Measurements from ENCODE around the gene KLKB1.
"Not testable (repeated sequence)": the region's sequence is repeated elsewhere in the genome, so short reads cannot be mapped to it uniquely, and the experiment has no call there.

Gene KLKB1

DNA sequence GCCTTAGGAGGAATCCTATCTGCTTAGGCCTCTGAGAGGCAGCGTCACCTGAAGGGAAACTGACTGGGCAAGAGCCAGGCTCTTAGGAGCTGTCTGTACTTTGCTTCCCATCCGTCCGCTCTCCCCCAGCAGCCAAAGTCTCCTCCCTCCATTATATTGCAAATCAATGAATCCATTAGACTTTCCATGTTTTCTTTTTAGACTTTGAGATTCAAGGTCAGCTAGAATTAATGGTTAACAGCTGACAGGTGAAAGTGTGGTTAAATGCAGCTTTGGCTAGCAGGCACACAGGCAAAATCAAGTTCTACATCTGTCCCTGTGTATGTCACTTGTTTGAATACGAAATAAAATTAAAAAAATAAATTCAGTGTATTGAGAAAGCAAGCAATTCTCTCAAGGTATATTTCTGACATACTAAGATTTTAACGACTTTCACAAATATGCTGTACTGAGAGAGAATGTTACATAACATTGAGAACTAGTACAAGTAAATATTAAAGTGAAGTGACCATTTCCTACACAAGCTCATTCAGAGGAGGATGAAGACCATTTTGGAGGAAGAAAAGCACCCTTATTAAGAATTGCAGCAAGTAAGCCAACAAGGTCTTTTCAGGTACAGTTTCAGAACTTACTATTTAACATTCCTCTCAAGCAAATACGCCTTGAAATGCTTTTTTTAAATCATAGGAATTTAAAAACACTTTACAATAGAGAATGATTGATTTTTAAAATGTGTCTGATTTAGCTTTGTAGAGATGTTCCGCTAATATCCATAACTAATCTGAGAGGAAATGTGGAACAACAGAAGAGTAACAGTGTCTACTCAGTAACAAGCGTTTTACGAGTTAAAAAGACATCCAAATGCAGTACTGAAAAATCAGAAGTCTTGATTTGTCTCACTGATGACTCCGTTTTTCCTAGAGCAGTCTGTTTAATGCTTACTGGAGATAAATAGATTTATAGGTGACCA, 38.7 kb downstream of the KLKB1 start, which contains the start of gene F11:
Gene F11, plus strand, starts transcription at position 507 of the 970 bp plus-strand sequence. CDS start 948 bp downstream, outside the sequence.
- DNase-seq: no peak

GRCh38 chr4:186266729-186267456, 39.6 kb downstream of the KLKB1 start:
- no peak for DNase-seq

DNA sequence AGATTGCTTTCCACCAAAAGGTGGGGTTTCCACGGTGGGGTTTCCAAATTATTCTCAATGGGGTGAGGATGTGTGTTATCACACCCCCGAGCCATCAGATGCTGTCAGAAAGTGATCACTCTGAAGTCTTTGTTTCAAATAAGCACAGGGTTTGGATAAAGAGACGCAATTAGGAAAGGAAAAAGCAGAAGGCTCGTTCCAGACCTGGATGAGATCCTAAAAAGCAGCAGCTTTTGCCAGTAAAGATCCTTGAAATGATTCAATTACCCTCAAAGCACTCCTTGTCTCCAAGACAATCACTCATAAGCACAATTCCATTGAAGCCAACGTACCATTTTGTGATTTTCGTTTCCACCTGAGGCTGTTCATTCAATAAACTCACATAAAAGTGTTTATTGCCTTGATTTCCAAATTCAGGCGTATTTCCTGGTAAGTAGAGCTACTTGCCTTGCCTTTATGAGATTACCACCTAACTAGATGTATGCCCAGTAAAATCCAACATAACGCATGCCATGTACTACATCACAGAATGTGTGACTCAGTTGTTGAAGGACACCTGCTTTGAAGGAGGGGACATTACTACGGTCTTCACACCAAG, 43.9 kb downstream of the KLKB1 start:
- DNase-seq: no peak

- no peak for DNase-seq
Observed at GRCh38 chr4:186272699-186273391, 45.5 kb downstream of the KLKB1 start.

- not testable (repeated sequence) for DNase-seq
Observed at GRCh38 chr4:186273392-186273789, 46.1 kb downstream of the KLKB1 start.

GRCh38 chr4:186283311-186283710, 56.0 kb downstream of the KLKB1 start:
- DNase-seq: no peak

GRCh38 chr4:186285147-186285546, 57.8 kb downstream of the KLKB1 start:
- no peak for DNase-seq

GRCh38 chr4:186286581-186286980, 59.3 kb downstream of the KLKB1 start:
- no peak for DNase-seq

- no peak for DNase-seq
Observed at GRCh38 chr4:186291256-186291890, 64.1 kb downstream of the KLKB1 start.

DNA sequence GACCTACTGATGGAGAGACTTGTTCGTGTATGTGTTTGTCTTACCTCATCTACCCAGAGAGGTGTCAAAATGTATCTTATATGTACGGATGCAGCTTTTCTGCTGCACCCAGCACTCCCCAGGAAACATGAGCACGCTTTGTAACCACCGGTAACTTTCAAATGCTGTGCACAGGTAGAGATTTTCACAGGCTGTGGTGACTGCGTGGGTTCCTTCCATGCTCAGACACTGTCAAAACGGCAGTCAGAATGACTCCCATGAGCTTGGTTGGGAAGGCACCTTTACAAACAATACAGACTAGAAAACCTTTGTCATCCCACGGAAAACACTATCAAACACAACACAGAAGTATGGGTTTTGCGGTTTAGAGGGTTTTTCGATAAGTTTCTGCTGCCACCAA, 66.9 kb downstream of the KLKB1 start:
- DNase-seq: no peak

- DNase-seq: no peak
Observed at GRCh38 chr4:186296481-186296880, 69.2 kb downstream of the KLKB1 start.

GRCh38 chr4:186297013-186297645, 69.8 kb downstream of the KLKB1 start:
- DNase-seq: peak; percentile 3 to 50 (median 36)

- DNase-seq: no peak
Observed at GRCh38 chr4:186298031-186298647, 70.8 kb downstream of the KLKB1 start.

DNA sequence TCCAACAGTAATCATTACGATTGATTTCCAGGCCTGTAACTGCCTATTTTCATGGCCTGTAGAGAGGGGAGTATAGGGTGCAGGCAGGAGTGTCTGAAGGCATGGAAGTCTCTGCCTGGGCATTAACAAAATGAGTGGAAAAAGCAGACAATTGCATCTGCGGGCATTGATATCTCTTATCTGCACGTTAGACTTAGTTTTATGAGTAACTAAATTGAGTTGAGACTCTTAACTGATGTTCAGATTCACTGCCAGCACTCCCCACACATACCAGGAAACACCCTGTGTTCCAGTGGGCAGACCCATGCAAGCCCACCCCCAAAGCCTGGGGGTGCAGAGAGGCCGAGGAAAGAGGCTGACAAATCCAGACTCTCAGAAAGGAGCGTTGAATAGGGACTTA, 72.0 kb downstream of the KLKB1 start:
- DNase-seq: no peak

DNA sequence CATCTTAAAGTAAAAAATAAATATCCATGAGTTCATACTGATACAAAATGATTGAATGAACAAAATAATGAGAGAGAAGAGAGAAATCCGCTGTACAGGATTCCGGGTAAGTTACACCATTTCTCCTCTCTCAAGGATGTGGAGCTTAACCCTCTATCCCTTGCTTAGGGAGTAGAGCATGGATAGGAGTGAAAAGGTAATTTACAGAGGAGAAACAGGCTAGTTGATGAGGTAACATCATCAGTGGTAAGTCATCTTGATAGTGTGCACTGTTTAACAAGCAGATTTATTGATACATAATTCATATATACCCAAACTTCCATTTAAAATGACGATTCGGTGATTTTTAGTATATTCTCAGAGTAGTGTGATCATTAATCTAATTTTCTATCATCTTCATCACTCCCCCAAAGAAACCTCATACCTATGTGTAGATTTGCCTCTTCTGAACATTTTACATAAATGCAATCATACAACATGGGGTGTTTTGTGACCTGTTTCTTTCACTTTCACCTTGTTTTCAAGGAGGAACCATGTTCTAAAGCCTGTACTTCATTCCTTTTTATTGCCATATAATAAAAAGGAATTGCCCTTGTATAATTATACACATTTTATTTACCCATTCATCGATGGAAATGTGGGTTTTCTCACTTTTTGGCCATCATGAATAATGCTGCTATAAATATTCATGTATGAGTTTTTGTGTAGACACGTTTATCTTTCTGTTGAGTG, 73.5 kb downstream of the KLKB1 start:
- DNase-seq: no peak

GRCh38 chr4:186304216-186304615, 76.9 kb downstream of the KLKB1 start:
- no peak for DNase-seq

DNA sequence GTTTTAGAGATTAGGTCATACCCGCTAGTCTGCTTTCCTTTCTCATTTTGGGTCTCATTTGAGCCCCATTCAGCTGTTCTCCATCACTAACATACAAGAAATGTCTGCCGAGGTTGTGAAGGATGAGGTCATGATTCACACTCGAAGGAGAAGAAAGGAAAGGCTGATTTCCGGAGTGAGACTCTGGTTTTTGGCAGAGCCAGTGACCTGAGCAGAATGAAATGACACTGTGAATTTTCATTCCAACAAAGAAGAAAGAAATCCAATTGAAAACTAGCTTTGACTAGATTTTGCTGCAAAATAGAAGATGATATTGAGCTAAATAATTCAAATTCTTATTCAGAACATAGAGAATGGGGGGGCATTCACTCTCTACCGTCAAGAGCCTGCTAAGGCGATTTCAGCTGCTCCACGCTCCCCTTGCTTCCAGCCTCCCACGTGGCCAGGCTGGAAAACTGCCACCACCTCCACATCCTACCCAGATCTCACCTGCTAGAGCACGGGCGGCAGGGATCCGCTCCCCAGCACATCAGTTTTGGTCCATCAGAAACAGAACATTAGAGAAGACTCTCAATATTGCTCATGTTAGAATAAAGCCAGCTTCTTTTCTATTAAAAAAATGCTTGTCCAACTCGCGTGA, 77.7 kb downstream of the KLKB1 start:
- DNase-seq: no peak

DNA sequence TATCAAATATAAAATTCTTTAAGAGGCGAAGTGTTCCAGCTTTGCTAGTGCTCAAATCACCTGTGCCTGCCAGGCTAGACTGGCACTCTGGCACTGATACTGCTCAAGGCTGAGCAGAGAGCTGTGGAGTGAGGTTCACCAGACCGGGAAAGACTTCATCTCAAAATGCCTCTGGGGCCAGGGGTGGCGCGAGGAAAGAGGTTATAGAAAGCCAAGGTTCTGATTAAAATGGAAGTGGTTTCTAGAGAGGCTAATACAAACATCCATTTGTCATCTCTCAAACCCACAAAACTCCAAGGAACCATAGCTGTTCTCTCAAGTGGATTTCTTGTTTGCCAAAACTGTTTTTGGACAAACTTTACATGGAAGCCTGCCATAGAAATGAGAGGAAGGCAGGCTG, 80.2 kb downstream of the KLKB1 start:
- DNase-seq: no peak

DNA sequence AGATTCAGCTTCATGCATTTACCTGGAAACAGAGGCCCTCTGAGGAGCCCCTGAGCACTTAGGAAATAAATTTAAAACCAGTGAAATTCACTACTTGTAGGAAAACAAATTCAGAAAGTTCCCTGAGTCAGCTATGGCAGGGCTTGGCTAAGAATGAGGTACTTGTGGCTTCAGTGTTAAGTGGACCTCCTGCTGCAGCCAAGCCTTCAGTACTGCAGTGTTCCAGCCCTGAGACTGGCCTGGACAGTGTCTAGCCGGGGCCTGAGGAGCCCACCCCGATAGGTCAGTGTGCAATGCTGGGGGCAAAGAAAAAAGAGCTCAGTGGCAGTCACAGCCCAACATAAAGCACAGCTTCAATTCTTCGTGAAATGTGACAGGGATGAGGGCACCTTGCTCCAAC, 80.6 kb downstream of the KLKB1 start:
- no peak for DNase-seq
